COR-L47 (cell line): ENCODE data around the gene TMEM132D.
A peak's percentile ranks its signal among the peaks of the same experiment; 100 is the strongest.

Experiments
- DNase-seq: peaks from one replicate; lab custom pipeline; 2025; lab: John Stamatoyannopoulos, UW

Gene TMEM132D

DNA sequence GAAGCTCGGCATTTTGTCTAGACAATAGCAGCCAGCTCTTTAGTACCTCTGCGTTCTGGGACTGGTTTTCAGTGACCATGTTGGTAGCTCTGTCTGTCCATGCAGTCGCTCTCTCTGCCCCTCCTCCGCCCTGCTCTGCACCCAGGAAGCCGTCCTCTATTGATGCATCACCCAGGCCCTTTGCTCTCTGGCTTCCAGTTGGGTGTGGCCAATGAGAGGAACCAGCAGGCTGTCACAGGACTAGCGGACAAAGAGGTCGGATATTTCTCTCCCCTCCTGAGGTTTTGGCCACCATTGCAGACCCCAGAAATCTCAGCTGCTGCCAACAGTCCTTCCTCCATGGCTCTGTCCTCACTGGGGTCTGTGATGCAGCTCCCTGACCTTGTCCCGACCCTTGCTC, 180.6 kb downstream of the TMEM132D start:
- no peak for DNase-seq

DNA sequence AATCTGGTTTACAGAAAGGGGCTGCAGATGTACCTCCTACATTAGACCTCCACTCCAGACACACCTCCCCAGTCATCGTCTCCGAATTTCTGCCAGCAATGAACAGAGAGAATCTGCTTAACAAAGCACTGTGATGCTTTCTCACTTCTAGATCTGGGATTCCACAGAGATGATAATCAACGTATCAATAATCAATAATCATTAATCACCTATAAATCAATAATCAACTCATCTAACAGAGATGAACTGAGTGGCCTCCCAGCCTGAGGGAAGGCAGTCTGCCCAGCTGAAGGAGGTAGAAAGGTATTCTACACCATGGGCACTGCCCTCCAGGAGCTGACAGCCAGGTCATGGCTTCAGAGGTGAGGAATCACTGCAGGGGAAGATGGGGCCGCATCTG, 183.2 kb downstream of the TMEM132D start:
- DNase-seq, result no peak

DNA sequence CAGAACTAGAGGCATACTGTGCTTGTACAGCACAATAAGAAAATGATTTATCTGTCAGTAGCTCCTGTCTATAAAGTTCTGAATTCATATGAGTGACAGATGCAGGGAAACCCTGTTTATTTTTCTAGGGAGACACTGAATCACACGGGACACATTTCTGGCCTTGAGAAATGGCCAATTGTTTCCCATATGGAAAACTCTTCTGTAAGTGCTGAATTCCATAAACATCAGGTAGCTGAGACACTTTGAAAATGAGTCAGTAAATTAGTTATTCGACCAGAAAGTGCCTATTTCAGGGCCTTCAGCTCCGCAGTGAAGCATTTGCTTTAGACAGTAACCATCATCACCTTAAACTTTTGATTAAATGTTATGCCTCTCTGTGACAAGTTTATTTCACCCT, 184.4 kb downstream of the TMEM132D start:
- no peak for DNase-seq

DNA sequence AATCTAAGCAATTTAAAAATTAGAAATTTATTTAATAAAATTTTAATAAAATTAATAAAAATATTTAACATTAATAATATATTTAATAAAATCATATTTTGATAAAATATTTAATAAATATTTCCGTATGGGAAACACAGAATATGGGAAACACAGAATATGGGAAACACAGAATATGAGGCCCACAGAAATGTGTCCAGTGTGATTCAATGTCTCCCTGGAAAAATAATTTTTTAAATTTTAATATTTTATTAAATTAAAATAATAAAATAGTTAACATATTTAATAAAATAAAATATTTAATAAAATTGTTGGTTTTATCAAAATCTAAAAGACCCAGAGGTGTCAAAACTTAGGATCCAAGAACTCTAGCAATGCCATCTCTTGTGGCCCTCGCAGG, 186.4 kb downstream of the TMEM132D start:
- DNase-seq, result no peak

DNA sequence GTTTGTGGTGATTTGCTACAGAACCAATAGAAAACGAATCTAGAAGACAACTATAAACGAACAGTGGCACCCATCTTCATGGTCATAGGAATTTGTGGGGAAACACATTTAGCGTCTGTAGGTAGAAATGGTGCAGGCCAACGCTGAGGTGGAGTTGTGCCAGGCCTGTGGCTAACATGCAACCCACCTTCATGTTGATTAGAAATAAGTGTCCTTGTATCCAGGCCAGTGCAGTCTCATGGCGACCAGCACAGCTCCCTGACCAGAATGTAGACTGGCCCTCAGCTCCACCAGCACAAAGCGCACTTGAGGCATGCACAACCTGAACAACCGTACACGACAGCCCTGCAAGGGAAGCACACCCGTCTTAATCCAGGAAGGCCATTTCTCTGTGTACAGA, 187.0 kb downstream of the TMEM132D start:
- DNase-seq, result no peak

DNA sequence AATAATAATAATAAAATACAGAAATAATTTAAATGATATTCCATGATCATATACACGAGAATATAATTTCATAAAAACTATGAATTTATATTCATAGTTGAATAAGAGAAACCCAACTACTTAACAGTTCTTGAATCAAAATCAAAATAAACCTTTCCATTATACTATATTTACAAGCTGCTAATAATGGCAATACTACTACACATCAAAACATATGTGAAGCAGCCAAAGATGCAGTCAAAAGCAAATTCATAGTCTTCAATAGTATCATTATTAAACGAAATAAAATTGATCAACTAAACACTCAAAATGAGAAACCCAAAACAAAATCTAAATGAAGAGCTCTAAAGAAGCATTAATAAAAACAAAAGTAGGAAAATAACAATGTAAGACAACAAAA, 197.1 kb downstream of the TMEM132D start:
- no peak for DNase-seq

DNA sequence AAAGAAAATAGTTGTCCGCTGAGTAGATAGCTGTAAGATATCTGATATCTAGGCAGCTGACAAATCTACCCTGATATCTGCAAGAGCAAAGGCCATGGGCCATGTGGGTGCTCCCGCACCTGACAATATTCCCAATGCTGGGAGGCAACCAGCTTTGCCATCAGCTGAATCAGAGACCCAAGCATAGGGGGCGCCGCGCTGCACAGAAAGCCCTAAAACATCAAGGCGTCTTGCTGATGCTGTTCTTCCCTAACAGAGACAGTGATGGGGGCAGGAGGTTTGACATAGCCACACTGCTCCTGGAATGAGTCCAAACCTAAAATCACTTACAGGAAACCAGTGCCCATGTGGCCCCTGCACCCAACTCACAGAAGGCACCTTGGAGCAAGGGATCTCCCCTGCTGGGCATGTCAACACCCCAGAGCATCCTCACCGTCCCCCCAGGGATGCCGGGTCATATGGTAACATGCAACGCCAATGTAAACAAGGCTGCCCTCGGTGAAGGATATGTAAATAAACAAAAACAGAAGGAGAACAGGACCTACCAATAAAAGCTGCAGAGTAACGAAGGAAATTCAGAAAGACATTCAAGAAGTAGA, 199.5 kb downstream of the TMEM132D start:
- DNase-seq, result no peak

DNA sequence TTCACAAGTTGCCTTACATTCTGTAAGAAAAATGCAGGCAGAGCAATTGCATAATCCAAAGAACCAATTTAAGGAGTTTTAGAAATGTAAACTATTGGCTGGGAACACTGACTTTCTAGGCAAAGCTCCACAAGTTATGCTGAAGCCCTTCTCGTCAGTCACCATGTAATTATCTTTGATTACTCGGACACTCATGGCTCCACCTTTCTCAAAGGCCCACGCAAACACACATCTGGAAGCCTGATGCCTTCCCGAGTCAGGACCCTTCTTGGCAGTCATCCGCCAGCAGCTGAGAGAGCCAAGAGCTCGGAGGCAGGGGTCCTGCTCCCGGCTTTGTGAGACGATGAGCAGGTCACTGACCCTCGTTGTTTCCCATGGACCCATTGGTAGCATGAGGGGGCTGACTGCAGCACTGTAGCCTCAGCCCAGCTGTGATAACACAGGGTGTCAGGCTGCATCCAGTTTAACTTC, 202.2 kb downstream of the TMEM132D start:
- DNase-seq, result no peak

DNA sequence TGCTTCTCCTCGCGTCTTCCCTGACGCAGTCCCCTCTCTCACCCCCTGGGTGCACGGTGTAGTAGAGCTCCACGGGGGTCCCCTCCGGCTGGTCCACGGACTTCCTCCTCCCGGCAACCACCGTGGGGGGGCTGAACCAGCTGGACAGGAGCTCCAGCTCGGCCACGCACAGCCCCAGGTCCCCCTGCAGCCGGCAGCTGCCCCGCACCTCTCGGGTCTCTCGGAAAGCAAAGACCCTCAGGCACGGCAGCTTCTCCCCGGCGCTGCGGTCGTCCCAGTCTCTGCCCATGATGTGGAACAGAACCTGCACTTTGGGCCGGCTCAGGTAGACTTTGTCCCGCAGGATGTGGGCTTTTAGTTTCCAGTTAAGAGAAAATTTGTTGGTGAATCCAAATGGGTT, 203.8 kb downstream of the TMEM132D start:
- no peak for DNase-seq

DNA sequence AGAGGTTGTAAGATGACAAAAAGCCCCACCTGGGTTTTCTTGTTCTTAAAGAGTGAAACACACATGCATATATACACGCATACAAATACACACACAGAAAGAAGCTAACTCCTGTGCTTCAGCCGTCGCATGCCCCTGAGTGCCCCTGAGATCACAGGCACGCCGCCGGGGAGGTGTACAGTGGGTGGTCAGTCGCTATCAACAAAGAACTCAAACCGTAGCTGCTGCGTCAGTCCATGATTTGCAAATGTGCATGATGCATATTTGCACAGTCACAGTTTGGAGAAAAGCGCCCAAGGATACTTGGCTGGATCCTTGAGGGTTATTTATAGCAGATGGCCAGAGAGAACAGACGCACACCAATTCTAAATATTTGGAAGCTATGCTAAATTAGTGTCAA, 206.9 kb downstream of the TMEM132D start:
- DNase-seq, result peak; percentile 40

DNA sequence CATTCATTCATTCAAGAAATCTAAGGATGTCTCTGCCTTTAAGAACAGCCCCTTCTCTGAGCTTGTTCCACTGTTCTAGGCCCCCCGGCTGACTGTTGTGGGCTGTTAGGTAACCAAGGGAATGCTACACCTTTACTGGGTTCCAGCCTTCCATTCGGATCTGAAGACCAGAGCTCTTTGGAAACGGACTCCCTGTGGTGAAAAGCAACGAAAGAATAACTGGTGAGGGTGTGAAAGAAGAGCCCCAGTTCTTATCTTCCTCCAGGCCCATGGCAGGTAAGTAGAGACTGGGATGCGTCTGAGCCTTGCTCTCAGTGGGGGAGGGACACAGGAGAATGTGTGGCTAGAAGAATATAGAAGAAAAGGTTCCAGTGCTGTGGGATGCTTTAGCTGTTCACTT, 207.4 kb downstream of the TMEM132D start:
- DNase-seq, result no peak

DNA sequence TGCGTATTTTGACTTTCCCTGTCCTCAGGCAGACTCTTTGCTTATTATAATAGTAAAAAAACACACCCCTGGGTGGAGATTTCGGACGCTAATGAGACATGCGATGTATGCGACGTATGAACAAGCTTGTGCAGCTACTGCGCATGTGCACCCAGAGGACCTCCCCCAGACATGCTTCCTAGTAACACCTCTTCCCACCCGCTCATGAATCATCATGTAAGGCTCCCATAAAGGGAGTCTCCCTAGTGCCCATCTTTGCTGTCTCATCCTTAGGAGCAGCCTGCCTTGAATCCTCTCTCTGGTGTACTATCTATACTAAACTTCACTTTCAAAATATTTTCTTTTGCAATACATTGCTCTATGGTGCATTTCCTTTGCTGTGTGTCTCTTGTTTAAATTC, 210.1 kb downstream of the TMEM132D start:
- no peak for DNase-seq

DNA sequence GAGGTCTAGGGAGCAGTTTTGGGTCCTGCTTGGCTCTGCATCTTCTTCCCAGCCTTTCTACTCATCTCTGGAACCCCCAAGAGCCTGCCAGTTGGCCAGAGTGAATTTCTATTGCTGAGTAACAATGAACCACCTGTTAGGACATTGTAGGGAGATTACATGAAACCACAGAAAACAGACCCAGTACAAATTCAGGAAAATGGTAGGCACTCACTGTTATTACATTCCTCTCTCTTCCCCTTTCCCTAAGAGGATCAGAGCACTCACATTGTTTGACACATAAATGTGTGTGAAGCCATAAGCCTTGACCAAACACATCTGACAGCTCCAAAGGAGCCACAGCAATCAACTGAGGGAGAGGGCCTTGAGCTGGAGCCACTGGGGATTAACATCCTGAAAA, 216.1 kb downstream of the TMEM132D start:
- DNase-seq, result no peak

DNA sequence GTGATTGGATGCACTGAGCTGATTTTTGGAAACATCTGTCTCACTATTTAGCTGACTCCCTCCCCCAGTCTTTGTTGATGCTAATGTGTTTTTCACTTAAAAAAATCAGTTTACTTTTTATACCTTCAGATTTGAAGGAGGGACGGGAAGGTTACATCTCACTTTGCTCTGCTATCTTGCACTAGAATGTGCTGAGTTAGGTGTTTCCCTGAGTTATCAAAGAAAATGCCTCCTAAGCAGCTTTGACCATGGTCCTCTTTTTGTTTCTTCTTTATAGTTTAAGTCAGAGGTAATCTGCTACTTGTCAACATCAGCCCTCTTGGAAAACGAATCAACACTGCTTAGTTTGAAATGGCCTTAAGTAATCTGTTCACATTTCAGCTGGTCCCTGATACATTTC, 222.0 kb downstream of the TMEM132D start:
- no peak for DNase-seq

DNA sequence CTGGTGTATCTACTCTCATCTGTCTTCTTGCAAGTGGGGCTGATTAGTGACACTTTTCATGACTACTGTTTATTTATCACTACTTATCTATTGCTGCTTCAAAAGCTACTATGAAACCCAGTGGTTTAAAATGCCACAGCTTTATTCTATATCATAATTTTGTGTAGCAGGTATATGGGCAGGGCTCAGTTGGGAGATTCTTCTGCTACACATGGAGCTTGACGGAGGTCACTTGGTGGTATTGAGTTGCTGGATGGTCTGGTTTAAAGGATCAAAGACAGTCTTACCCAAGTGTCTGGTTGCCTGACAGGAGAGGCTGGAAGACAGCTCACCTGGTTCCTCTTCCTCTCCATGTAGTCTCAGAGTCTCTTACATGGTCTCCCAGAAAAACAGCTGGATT, 222.7 kb downstream of the TMEM132D start:
- DNase-seq, result no peak

DNA sequence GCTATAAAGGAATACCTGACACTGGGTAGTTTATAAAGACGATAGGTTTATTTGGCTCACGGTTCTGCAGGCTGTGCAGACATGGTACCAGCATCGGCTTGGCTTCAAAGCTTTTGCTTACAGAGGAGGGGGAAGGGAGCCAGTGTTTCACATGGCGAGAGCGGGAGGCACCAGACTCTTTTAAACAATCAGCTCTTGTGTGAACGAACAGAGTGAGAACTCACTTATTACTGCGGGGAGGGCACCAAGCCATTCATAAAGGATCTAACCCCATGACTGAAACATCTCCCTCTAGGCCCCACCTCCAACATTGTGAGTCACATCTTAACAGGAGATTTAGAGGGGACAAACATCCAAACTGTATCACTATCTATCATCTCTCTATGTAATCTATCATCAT, 227.4 kb downstream of the TMEM132D start:
- DNase-seq, result no peak

DNA sequence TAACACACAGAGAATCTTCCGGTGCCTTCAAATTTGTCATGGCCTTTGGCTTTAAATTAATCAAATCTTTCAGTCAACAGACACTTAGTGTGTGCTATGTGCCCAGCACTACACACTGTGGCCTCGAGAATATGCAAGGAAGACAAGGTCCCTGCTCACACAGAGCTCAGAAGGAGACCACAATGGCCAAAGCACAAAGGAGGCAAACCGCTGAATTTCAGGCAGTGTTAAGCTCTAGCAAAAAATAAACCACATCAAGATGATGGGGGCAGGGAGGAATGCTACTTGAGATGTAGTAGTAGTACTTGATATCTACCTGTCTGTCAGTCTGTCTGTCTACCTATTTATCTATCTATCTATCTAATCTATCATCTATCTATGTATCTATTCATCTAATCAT, 227.9 kb downstream of the TMEM132D start:
- no peak for DNase-seq

DNA sequence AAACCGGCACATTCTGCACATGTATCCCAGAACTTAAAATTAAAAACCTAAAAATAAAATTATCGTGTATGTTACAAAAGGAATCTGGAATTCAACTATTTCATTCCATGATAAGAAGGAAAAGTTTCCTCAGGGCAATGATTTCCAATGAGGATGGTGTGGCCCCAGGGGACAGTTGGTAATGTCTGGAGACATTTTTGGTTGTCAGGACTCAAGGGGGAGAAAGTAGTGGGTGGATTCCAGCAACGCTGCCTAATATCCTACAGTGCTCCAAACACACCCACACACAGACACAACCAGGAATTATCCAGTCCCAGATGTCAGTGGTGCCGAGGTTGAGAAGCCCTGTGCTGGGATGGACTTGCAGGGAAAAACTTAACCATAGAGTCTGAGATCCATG, 228.3 kb downstream of the TMEM132D start:
- DNase-seq, result no peak

DNA sequence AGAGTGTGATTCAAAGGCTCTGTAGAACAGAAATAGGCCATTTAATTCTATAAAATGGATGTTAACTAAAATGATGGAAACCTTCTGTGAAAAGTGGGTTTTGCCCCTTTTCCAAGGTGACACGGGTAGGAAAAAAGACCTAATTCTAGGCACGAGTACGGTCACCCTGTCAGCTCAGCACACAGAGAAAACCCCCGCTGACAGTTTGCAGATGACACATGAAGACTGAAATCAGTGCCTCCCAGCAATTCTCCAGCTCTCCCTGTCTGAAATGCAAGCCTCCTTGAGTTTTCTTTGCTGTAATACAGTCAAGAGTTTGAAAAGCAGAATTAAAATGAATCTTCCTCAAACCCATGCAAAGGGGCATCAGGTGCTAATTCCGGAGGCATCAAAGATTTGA, 230.0 kb downstream of the TMEM132D start:
- DNase-seq, result no peak

DNA sequence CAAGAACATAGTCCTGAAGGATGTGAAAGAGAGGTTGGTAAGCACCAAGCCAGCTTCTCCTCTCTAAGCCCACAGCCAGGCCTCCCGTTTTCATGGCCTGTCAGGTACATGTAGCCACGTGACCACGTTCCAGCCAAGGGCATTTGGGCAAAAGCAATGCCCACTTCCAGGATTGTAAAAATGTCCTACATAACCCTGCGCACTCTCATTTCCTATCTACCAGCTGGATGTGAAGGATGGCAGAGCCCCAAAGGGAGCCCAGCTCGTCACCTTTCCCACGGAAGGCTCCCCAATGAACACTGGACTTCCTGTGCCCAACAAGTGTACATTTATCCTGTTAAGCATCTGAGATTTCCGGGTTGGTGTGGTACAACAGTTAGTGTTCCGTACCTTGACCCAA, 231.7 kb downstream of the TMEM132D start:
- DNase-seq, result no peak

DNA sequence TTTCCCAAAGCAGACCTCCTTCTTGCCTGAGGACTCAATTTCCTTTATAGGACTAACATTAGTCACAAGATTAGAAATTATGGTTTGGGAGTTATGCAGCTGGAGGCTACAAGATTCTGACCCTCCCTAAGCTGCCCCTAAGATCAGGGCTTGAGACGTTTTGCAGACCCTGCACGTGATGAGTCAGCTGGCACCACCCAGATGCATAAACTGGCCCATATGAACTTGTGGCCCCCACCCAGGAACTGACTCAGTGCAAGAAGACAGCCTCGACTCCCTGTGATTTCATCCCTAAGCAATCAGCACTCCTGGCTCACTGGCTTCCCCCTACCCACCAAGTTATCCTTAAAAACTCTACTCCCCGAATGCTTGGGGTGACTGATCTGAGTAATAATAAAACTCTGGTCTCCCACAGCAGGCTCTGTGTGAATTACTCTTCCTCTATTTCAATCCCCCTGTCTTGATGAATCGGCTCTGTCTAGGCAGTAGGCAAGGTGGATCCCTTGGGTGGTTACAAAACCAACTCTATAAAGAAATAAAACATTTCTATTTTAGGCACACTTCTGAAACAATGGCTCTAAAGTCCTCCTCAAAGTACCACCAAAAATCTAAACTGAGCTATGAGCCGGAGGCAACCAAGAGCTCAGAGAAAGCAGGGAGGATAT, 233.4 kb downstream of the TMEM132D start:
- no peak for DNase-seq

DNA sequence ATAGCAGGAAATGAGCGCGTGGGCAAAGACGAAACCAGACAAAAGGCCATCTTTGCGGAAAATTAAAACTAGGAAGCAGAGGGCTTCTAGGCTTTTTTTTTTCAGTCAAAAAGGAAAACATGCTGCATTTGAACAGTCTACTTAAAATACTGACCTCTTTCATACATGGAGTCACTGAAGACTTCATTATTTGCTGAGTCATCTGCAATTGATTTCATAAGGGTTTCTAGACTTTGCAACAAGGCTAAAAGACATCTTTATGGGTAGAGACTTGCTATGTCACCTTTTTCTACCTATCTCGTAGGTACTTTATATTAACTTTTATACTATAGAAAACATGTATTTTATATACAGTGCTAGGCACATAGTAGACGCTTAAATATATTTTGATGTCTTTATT, 238.4 kb downstream of the TMEM132D start:
- no peak for DNase-seq

DNA sequence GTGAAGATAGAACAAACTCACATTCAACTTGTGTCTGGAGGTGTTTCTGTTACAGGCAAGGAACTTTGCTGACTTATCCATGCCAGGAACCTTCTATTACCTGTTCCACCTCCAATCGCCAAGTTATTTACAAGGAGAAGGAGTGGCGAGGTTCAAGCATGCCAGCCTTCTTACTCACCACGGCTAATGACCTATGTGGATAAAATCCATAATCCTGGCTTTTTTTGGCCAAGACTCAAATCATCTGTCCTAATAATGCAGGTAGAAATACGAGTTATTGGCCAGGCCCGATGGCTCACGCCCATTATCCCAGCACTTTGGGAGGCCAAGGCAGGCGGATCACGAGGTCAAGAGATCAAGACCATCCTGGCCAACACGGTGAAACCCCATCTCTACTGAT, 241.6 kb downstream of the TMEM132D start:
- DNase-seq, result no peak

DNA sequence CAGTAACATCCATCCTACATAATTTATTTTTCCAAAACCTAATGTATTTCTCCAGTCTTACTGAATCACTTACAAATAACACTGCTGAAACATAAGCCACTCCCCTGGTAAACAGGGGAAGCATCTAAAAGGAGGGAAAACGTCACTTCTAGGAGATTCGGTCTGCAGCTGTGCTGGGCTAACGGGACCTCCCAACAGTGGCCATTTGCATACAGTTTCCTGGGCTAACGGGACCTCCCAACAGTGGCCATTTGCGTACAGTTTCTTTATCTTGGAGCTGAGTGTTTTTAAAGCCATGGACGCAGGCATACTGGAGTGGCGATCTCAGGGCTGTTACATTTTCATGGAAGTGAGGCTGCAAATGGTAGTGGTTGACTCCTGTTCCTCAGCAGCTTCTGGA, 242.9 kb downstream of the TMEM132D start:
- no peak for DNase-seq
